ENCODE data around the gene MRPS5.
A peak's percentile ranks its signal among the peaks of the same experiment; 100 is the strongest.

MRPS5 gene

GRCh38 chr2:95087379-95087778 lies 34.2 kb downstream of the MRPS5 start:
- DNase-seq: no peak

- no peak for DNase-seq
Measured at GRCh38 chr2:95086017-95086416, 35.6 kb downstream of the MRPS5 start.

GRCh38 chr2:95082477-95082876 lies 39.1 kb downstream of the MRPS5 start:
- no peak for DNase-seq

- DNase-seq: no peak
Measured at GRCh38 chr2:95079199-95079683, 42.4 kb downstream of the MRPS5 start.

GRCh38 chr2:95077861-95078603 lies 43.6 kb downstream of the MRPS5 start:
- no peak for DNase-seq

GRCh38 chr2:95077530-95077825 lies 44.1 kb downstream of the MRPS5 start:
- no peak for DNase-seq

GRCh38 chr2:95076705-95077529 lies 44.7 kb downstream of the MRPS5 start:
- peak; percentile 61 for DNase-seq

- no peak for DNase-seq
Measured at GRCh38 chr2:95075440-95076132, 46.0 kb downstream of the MRPS5 start.

- DNase-seq: no peak
Measured at GRCh38 chr2:95074663-95075439, 46.8 kb downstream of the MRPS5 start.

- no peak for DNase-seq
Measured at GRCh38 chr2:95073856-95074662, 47.5 kb downstream of the MRPS5 start.

- no peak for DNase-seq
Measured at GRCh38 chr2:95072424-95072823, 49.2 kb downstream of the MRPS5 start.

- no peak for DNase-seq
Measured at GRCh38 chr2:95071856-95072255, 49.8 kb downstream of the MRPS5 start.

GRCh38 chr2:95069465-95069864 lies 52.1 kb downstream of the MRPS5 start:
- DNase-seq: no peak

- DNase-seq: no peak
Measured at GRCh38 chr2:95068256-95068655, 53.4 kb downstream of the MRPS5 start.

- no peak for DNase-seq
Measured at GRCh38 chr2:95063086-95063958, 58.3 kb downstream of the MRPS5 start.

- peak; percentile 37 for DNase-seq
Measured at GRCh38 chr2:95062242-95063085, 59.1 kb downstream of the MRPS5 start.

- no peak for DNase-seq
Measured at GRCh38 chr2:95061601-95062183, 59.9 kb downstream of the MRPS5 start.

GRCh38 chr2:95061119-95061512 lies 60.5 kb downstream of the MRPS5 start:
- DNase-seq: no peak

- no peak for DNase-seq
Measured at GRCh38 chr2:95060446-95061118, 61.0 kb downstream of the MRPS5 start.

Measured in NCI-H2107 (cell line).